Peyer's patch (tissue), 4 donors: ENCODE measurements around the gene GLB1L3. TPM values are rescaled to one million over a fixed set of nuclear protein-coding genes. Genes with fewer than 3 reads are reported as not detected.

Source experiments
- DNase-seq, 3 donors: peaks; one replicate each; pipeline ENCODE4 v3.0.0-alpha.2; 2017 to 2019
- H3K27ac ChIP-seq, 4 donors: fragments of 200-600 bp; sonication (generic); one replicate each; pipeline ENCODE4 v1.5.1; 2016 to 2019
- H3K27me3 ChIP-seq, 2 donors: fragments of 200-600 bp; sonication (generic); one replicate each; pipeline ENCODE4 v1.5.1; 2019
- H3K36me3 ChIP-seq, 3 donors: fragments of 200-600 bp; sonication (generic); one replicate each; pipeline ENCODE4 v1.5.1; 2016 to 2019
- H3K4me1 ChIP-seq, 4 donors: fragments of 200-600 bp; sonication (generic); one replicate each; pipeline ENCODE4 v1.5.1; 2016 to 2019
- H3K4me3 ChIP-seq, 4 donors: fragments of 200-600 bp; sonication (generic); 1 replicate in 3 of 4; 2 replicates in 1 of 4; pipeline ENCODE4 v1.5.1; 2016 to 2019; ENCODE audit warnings: mild to moderate bottlenecking in 1 of 4
- H3K9me3 ChIP-seq, 4 donors: fragments of 200-600 bp; sonication (generic); one replicate each; pipeline ENCODE4 v1.5.1; 2016 to 2019; ENCODE audit warnings: mild to moderate bottlenecking in 1 of 4
- CTCF ChIP-seq, 6 experiments: fragments of 450-650 bp in 4 of 6; fragments of 200-600 bp in 2 of 6; sonication (generic) in 1 of 6; IDR thresholded peaks; one replicate each; pipeline ENCODE4 v1.5.1; 2017 to 2019; ENCODE audit warnings: antibody characterized with exemption in 6 of 6, mild to moderate bottlenecking in 3 of 6, moderate library complexity in 1 of 6
- POLR2A ChIP-seq, 2 donors: fragments of 450-650 bp; IDR thresholded peaks; one replicate each; pipeline ENCODE4 v1.5.1; 2017; ENCODE audit warnings: antibody characterized with exemption in 2 of 2, mild to moderate bottlenecking in 2 of 2, moderate library complexity in 2 of 2
- total RNA-seq, 4 donors: library from RNA; depleted of rRNA; stranded (reverse); fragments of >200 nt; gene quantifications; one replicate each; pipeline ENCODE4 v1.1.0, GENCODE V29; 2016

The GLB1L3 gene
- total RNA-seq, 4 donors from 2014 or later, result not detected

DNA sequence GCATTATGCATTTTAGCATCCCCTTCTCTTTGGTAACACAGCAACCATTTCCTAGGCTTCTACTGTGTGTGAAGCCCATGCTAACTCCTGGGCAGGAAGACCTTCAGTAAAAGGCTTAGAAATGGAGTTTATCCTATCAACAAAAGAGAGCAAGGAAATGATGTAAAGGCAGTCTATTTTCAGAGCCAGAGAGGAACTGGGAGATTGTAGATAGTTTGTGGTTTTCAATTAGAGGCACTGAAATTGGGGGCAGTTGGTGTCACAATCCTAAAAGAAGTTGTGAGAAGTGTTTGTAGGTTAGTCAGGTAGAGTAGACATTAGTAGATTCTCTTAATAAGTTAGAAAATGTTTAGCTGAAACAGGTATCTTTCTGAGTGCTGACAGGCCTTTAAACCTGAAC is 15.7 kb upstream of the GLB1L3 start:
- H3K27ac ChIP-seq, result no peak overlapping the region
- TF ChIP-seq CTCF (IDR thresholded peaks at IDR 0.05), result no peak
- TF ChIP-seq POLR2A (IDR thresholded peaks at IDR 0.05), result no peak
- peaks cover 0 to 76% (median 0%) of the 10 kb centered on the region in 3 donors for H3K36me3 ChIP-seq

GRCh38 chr11:134260983-134261382 is 15.2 kb upstream of the GLB1L3 start:
- TF ChIP-seq CTCF (IDR thresholded peaks at IDR 0.05) (no peak), POLR2A (IDR thresholded peaks at IDR 0.05) (no peak)
- Histone ChIP-seq H3K4me1 (no peaks in the 10 kb centered on the region), H3K36me3 (peaks cover 0 to 76% (median 0%) of the 10 kb centered on the region in 3 donors), H3K4me3 (no peak overlapping the region), H3K9me3 (no peaks in the 10 kb centered on the region), H3K27me3 (no peaks in the 10 kb centered on the region), H3K27ac (no peak overlapping the region)
- no peak for DNase-seq

More for the DNA sequence above, 15.7 kb upstream of the GLB1L3 start:
- Histone ChIP-seq H3K27me3 (no peaks in the 10 kb centered on the region), H3K4me3 (no peak overlapping the region), H3K9me3 (no peaks in the 10 kb centered on the region), H3K4me1 (no peaks in the 10 kb centered on the region)
- no peak for DNase-seq

- DNase-seq, result no peak
- Histone ChIP-seq H3K27me3 (no peaks in the 10 kb centered on the region), H3K4me3 (no peak overlapping the region), H3K4me1 (no peaks in the 10 kb centered on the region), H3K36me3 (peaks cover 0 to 75% (median 0%) of the 10 kb centered on the region in 3 donors), H3K9me3 (no peaks in the 10 kb centered on the region), H3K27ac (no peak overlapping the region)
- TF ChIP-seq CTCF (IDR thresholded peaks at IDR 0.05) (peak in 4 of 6 experiments; percentile 23 to 47 (median 40)), POLR2A (IDR thresholded peaks at IDR 0.05) (no peak)
Measured at GRCh38 chr11:134261626-134262488, 14.3 kb upstream of the GLB1L3 start.

DNA sequence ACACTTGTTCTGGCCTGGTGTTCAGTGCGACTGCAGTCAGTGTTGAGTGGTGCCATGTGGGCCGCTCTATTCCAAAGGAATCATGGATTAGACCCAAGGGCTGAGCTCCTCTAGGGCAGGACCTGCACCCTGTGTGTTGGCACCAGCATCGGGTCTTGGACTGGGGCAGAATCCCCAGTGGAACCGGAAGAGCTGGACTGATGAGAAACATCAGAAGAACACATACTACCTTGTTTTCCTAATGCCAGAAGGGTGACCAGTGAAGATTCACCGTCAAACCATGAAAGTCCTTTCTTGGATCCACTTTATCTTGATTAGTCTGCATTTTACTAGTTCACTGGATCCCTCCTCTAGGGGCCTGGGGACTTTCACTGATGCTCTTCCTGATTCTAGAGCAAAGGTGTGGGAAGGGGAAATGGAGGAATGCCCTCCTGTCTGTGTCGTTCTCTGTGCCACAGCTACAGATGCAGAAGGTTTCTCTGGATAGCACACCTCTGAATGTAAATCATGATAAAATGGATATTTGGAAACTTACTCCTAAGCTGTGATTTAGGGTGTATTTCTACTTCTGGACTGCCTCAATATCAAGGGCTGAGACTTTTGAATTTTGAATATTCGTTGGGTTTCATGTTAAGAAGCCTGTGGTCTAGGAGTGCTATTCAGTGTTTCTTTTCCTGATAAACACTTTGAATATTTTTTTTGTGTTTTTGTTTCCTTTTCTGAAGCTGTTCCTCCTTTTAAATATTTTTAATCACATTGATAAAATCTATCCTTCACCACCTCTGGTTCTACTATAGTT is 11.0 kb upstream of the GLB1L3 start:
- no peak for DNase-seq
- H3K27ac ChIP-seq, result no peak overlapping the region
- no peak overlapping the region for H3K4me3 ChIP-seq
- peaks cover 0 to 46% (median 0%) of the 10 kb centered on the region in 3 donors for H3K36me3 ChIP-seq
- H3K9me3 ChIP-seq, result no peaks in the 10 kb centered on the region
- H3K27me3 ChIP-seq, result no peaks in the 10 kb centered on the region
- H3K4me1 ChIP-seq, result no peaks in the 10 kb centered on the region
- no peak for TF ChIP-seq CTCF (IDR thresholded peaks at IDR 0.05)
- TF ChIP-seq POLR2A (IDR thresholded peaks at IDR 0.05), result no peak

DNA sequence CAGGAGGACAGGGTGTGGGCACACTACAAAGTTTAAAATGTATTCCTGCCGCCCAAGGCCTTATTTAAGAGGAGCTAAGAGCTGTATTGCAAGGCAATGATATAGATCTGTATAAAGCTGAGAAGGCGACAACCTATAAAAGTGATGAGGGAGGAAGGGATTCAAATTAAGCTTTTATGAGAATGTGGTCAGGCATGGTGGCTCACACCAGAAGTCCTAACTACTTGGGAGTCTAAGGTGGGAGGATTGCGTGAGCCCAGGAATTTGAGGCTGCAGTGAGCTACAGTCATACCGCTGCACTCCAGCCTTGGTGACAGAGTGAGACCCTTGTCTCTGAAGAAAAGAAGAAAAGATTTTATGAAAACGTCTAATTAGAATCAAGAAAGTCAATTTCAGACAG is 9.7 kb upstream of the GLB1L3 start:
- no peak for DNase-seq
- no peak for TF ChIP-seq CTCF (IDR thresholded peaks at IDR 0.05)
- TF ChIP-seq POLR2A (IDR thresholded peaks at IDR 0.05), result no peak
- no peak overlapping the region for H3K27ac ChIP-seq
- H3K4me1 ChIP-seq, result no peaks in the 10 kb centered on the region
- H3K9me3 ChIP-seq, result no peaks in the 10 kb centered on the region
- peaks cover 0 to 34% (median 0%) of the 10 kb centered on the region in 3 donors for H3K36me3 ChIP-seq
- no peak overlapping the region for H3K4me3 ChIP-seq
- H3K27me3 ChIP-seq, result no peaks in the 10 kb centered on the region
